Sigmoid colon (tissue), 7 donors: ENCODE measurements around the gene GMNN. TPM values are rescaled to one million over a fixed set of nuclear protein-coding genes. Genes with fewer than 3 reads are reported as not detected.

ENCODE experiments used
- DNase-seq: peaks from one replicate; pipeline ENCODE4 v3.0.0-alpha.2; 2019
- H3K27ac ChIP-seq, 4 donors: fragments of 200-600 bp; sonication (generic); one replicate each; pipeline ENCODE4 v1.5.1; 2016 to 2019; ENCODE audit warnings: mild to moderate bottlenecking in 1 of 4
- H3K27me3 ChIP-seq, 3 donors: fragments of 200-600 bp; sonication (generic); one replicate each; pipeline ENCODE4 v1.5.1; 2019; ENCODE audit warnings: mild to moderate bottlenecking in 1 of 3
- H3K36me3 ChIP-seq, 4 donors: fragments of 200-600 bp; sonication (generic); one replicate each; pipeline ENCODE4 v1.5.1; 2016 to 2019
- H3K4me1 ChIP-seq, 4 donors: fragments of 200-600 bp; sonication (generic); one replicate each; pipeline ENCODE4 v1.5.1; 2017 to 2019
- H3K4me3 ChIP-seq, 4 donors: fragments of 200-600 bp; sonication (generic); one replicate each; pipeline ENCODE4 v1.5.1; 2017 to 2019; ENCODE audit warnings: mild to moderate bottlenecking in 2 of 4, moderate library complexity in 1 of 4
- H3K9me3 ChIP-seq, 4 donors: fragments of 200-600 bp in 3 of 4; sonication (generic) in 3 of 4; one replicate each; pipeline versions ENCODE4 v1.5.1 to v1.6.1; 2013 to 2019
- EP300 ChIP-seq, 4 donors: sonication (generic); formaldehyde crosslinking; IDR thresholded peaks; one replicate each; pipeline ENCODE4 v1.6.1; 2017; ENCODE audit warnings: antibody characterized with exemption in 4 of 4
- POLR2A ChIP-seq, 2 donors: fragments of 450-650 bp; IDR thresholded peaks; one replicate each; pipeline ENCODE4 v1.6.1; 2016; ENCODE audit warnings: antibody characterized with exemption in 2 of 2, mild to moderate bottlenecking in 2 of 2, moderate library complexity in 2 of 2
- POLR2AphosphoS5 ChIP-seq, 4 donors: sonication (generic); formaldehyde crosslinking; IDR thresholded peaks; one replicate each; pipeline ENCODE4 v1.6.1; 2017; ENCODE audit warnings: antibody characterized with exemption in 4 of 4
- WGBS, 2 donors: extraction: QIAGEN DNeasy Blood & Tissue Kit; methylation state at CpG; one replicate each; pipeline ENCODE4 v1.1.7; 2013; 5-methylcytosine and 5-hydroxymethylcytosine counted together
- intact Hi-C: fragments of 100-400 bp; cut with DNase I; formaldehyde crosslinking; loops from one replicate; pipeline ENCODE4 v1.15.1; 2023
- polyA plus RNA-seq, 3 donors: library from polyadenylated mRNA; stranded (reverse); fragments of 200-250 nt; gene quantifications; one replicate each; pipeline ENCODE4 v1.2.3, GENCODE V29; 2013
- total RNA-seq, 4 donors: library from RNA; depleted of rRNA; stranded (reverse); fragments of >200 nt; gene quantifications; one replicate each; pipeline ENCODE4 v1.1.0, GENCODE V29; 2016
- TF ChIP-seq, protein P1 (sequence below), 4 experiments: fragments of 450-650 bp in 3 of 4; fragments of 200-600 bp in 1 of 4; IDR thresholded peaks; one replicate each; pipeline ENCODE4 v1.5.1; 2016 to 2019; ENCODE audit warnings: antibody characterized with exemption in 4 of 4, mild to moderate bottlenecking in 3 of 4, moderate library complexity in 2 of 4
- donor health status: healthy with polysubstance abuse.
- donor health status: Bipolar disorder and iron deficiency.
- donor health status: healthy.

GMNN gene
- total and polyA plus RNA-seq, 7 donors, result 4.4 to 71.7 (median 9.7) TPM

DNA sequence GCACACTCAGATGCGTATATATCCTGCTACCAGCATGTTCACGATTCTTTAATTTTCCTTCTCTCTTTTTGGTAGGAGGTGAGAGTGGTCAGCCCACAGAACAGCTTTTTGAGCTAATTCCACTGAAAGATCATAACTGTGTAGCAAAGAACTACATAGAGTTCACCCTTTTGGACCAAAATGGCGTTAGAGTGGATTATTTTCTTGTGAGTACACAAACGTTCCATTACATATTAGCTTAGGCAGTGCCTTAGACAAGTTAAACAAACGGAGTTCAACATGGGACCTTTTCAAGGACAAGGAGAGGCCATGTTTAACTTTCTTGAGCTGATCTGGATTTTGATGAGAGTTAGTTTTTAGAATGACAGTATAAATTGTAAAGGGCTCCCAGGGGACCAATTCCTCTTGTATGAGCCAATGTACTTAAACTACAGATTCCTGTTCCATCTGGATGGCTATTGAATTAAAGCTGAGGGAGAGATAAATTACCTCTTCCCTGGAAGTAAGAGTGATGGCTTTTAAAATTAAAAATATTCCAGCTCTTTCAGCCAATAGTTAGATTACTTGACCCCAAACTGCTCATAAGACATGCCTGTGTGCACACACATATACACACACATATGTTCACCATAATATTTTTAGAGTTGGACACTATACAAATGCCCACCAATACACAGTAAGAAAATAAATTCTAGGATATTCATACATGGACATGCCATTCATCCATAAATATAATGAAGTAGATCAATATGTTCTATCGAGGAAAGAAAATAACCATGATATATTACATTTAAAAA is 49.6 kb downstream of the GMNN start:
- no peak overlapping the region for H3K4me3 ChIP-seq
- intact Hi-C loops, result no loop called here
- no peaks in the 10 kb centered on the region for H3K27me3 ChIP-seq
- H3K9me3 ChIP-seq, result no peaks in the 10 kb centered on the region
- TF ChIP-seq POLR2A (IDR thresholded peaks at IDR 0.05) (no peak), EP300 (IDR thresholded peaks at IDR 0.05) (no peak), POLR2AphosphoS5 (IDR thresholded peaks at IDR 0.05) (no peak)
- TF ChIP-seq, protein P1, sequence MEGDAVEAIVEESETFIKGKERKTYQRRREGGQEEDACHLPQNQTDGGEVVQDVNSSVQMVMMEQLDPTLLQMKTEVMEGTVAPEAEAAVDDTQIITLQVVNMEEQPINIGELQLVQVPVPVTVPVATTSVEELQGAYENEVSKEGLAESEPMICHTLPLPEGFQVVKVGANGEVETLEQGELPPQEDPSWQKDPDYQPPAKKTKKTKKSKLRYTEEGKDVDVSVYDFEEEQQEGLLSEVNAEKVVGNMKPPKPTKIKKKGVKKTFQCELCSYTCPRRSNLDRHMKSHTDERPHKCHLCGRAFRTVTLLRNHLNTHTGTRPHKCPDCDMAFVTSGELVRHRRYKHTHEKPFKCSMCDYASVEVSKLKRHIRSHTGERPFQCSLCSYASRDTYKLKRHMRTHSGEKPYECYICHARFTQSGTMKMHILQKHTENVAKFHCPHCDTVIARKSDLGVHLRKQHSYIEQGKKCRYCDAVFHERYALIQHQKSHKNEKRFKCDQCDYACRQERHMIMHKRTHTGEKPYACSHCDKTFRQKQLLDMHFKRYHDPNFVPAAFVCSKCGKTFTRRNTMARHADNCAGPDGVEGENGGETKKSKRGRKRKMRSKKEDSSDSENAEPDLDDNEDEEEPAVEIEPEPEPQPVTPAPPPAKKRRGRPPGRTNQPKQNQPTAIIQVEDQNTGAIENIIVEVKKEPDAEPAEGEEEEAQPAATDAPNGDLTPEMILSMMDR (IDR thresholded peaks at IDR 0.05), result no peak
- 75 to 90% methylated on average over 6 of the region's 6 CpGs for WGBS, 2 donors
- no peak overlapping the region for H3K27ac ChIP-seq
- peaks cover 0 to 19% (median 2%) of the 10 kb centered on the region in 4 donors for H3K36me3 ChIP-seq
- no peak for DNase-seq
- no peaks in the 10 kb centered on the region for H3K4me1 ChIP-seq

DNA sequence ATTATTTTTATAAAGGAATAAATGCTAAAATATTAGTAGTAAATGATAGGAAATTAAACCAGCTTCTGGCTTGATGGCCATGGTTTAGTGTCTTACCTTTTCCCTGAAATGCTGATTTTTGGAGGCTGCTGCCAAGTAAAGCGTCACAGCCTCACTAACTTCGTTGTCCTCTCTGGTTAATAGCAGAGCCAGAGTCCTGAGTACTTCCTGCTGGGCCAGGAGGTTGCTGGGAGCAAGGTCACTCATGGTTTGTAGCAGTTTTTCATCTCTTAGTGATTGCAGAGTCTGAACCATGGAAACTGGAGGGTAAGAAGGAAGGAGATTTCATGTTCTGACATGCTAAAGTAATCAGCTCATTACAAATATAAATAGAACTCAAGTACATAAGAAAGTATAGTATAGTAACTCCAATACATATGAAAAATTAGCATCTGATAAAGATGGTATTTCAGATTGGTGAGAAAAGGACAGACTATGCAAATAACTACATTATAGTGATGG is 50.4 kb downstream of the GMNN start:
- intact Hi-C loops, result no loop called here

DNA sequence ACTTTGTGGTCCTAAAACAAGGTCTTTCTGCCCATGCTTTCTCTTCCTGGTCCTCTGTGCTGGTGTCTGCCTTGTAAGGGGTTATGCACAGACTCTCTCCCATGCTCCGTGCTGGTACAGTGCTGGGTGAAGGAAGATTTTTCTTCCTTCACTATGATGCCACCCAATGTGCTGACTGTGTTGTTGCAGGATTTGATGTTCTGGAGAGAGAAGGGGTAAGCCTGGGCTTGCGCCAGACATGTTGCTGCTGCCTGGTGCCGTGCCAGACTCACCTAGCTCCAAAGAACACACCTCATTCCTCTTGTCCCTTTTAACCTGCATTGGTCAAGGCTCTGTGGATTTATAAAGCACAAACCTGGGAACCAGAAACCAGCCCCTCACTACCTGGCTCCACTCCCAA is 52.4 kb downstream of the GMNN start:
- intact Hi-C loops, result no loop called here
- no peak for TF ChIP-seq POLR2A (IDR thresholded peaks at IDR 0.05)
- no peak for TF ChIP-seq EP300 (IDR thresholded peaks at IDR 0.05)
- TF ChIP-seq POLR2AphosphoS5 (IDR thresholded peaks at IDR 0.05), result no peak
- TF ChIP-seq, protein P1 (IDR thresholded peaks at IDR 0.05), result no peak
- WGBS, 2 donors, result 69 to 75% methylated on average over 3 of the region's 3 CpGs

More for the DNA sequence above, 50.4 kb downstream of the GMNN start:
- WGBS, 2 donors, result 70 to 79% methylated on average over 2 of the region's 2 CpGs
- no peak overlapping the region for H3K4me3 ChIP-seq
- no peaks in the 10 kb centered on the region for H3K9me3 ChIP-seq
- no peaks in the 10 kb centered on the region for H3K4me1 ChIP-seq
- TF ChIP-seq EP300 (IDR thresholded peaks at IDR 0.05) (no peak), POLR2AphosphoS5 (IDR thresholded peaks at IDR 0.05) (no peak)
- H3K27me3 ChIP-seq, result no peaks in the 10 kb centered on the region
- DNase-seq, result no peak
- H3K27ac ChIP-seq, result no peak overlapping the region
- H3K36me3 ChIP-seq, result peaks cover 0 to 19% (median 2%) of the 10 kb centered on the region in 4 donors

DNA sequence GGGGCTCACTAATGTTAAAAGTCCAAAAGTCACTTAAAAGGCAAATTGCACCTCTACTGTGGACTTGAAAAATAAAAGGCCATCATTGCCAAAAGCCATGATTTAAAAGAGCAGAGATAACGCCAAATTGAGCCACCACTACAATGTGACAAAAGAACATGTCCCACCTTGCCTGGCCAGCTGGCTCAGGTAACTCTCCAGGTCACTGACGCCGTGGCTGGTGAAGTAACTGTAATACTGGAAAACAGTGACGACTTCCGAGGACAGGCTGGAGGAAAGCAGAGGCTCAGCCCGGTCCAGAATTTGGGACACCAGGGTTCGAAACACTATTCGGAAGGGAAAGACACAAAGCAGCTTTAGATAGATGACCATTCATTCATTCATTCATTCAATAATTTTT is 53.2 kb downstream of the GMNN start:
- Histone ChIP-seq H3K4me1 (no peaks in the 10 kb centered on the region), H3K4me3 (no peak overlapping the region), H3K9me3 (no peaks in the 10 kb centered on the region), H3K27me3 (no peaks in the 10 kb centered on the region), H3K36me3 (peaks cover 0 to 19% (median 2%) of the 10 kb centered on the region in 4 donors), H3K27ac (no peak overlapping the region)
- DNase-seq, result no peak
- 81 to 86% methylated on average over 8 of the region's 8 CpGs for WGBS, 2 donors
- TF ChIP-seq, protein P1 (IDR thresholded peaks at IDR 0.05), result no peak
- TF ChIP-seq POLR2A (IDR thresholded peaks at IDR 0.05) (no peak), EP300 (IDR thresholded peaks at IDR 0.05) (no peak), POLR2AphosphoS5 (IDR thresholded peaks at IDR 0.05) (no peak)
- intact Hi-C loops, result no loop called here

More for the DNA sequence above, 52.4 kb downstream of the GMNN start:
- Histone ChIP-seq H3K27me3 (no peaks in the 10 kb centered on the region), H3K4me1 (no peaks in the 10 kb centered on the region), H3K9me3 (no peaks in the 10 kb centered on the region), H3K27ac (no peak overlapping the region), H3K36me3 (peaks cover 0 to 19% (median 2%) of the 10 kb centered on the region in 4 donors), H3K4me3 (no peak overlapping the region)
- no peak for DNase-seq

DNA sequence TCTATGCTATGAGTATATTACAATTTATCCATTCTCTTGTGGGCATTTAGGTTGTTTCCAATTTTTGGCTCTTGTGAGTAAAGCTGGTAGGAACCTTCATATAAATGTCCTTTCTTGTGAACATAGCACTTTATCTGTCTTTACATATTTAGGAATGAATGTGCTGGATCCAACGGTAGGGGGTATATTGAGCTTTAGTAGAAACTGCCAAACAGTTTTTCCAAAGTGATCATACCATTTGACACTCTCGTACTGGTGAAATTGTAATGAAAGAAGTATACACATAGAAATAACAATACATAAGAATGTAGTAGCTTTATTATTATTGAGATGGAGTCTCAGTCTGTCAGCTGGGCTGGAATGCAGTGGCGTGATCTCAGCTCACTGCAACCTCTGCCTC is 54.9 kb downstream of the GMNN start:
- 88 to 94% methylated on average over 3 of the region's 3 CpGs for WGBS, 2 donors

More for the DNA sequence above, 54.9 kb downstream of the GMNN start:
- Histone ChIP-seq H3K9me3 (no peaks in the 10 kb centered on the region), H3K36me3 (peaks cover 0 to 18% (median 0%) of the 10 kb centered on the region in 4 donors), H3K27me3 (no peaks in the 10 kb centered on the region), H3K27ac (no peak overlapping the region), H3K4me3 (no peak overlapping the region), H3K4me1 (no peaks in the 10 kb centered on the region)
- no peak for DNase-seq
- intact Hi-C loops, result no loop called here
- no peak for TF ChIP-seq POLR2AphosphoS5 (IDR thresholded peaks at IDR 0.05)
- no peak for TF ChIP-seq EP300 (IDR thresholded peaks at IDR 0.05)
- no peak for TF ChIP-seq POLR2A (IDR thresholded peaks at IDR 0.05)
- TF ChIP-seq, protein P1 (IDR thresholded peaks at IDR 0.05), result no peak
